SK-N-SH (cell line): ENCODE data around the gene IL11. TPM values are rescaled to one million over a fixed set of nuclear protein-coding genes. Genes with fewer than 3 reads are reported as not detected.

Experiments used
- CTCF ChIA-PET: fragments of 300-600, 350-600 bp; formaldehyde crosslinking; extraction: SDS; loops from one replicate; lab custom pipeline; 2021; lab: Yijun Ruan, JAX
- POLR2A ChIA-PET: fragments of 350-600 bp; sonication (Branson Sonifier 250); formaldehyde crosslinking; extraction: SDS; loops from one replicate; lab custom pipeline; 2020; ENCODE audit warnings: antibody characterized with exemption, inconsistent platforms; lab: Yijun Ruan, JAX
- DNase-seq: peaks from one replicate; pipeline ENCODE4 v3.0.0; 2012
- H2AFZ ChIP-seq: fragments of 200-600 bp; sonication (generic); 2 replicates; pipeline ENCODE4 v1.8.1; 2016; ENCODE audit warnings: antibody characterized with exemption, mild to moderate bottlenecking, low read depth
- H3F3A ChIP-seq: fragments of 200-600 bp; sonication (generic); replicated peaks from 2 replicates; pipeline ENCODE3; 2016; ENCODE audit warnings: antibody characterized with exemption, mild to moderate bottlenecking; ENCODE audit not compliant: insufficient read depth
- H3K27ac ChIP-seq, 2 experiments: fragments of 200-500 bp in 1 of 2; fragments of 200-600 bp in 1 of 2; sonication (Bioruptor generic) in 1 of 2; sonication (generic), shearing (Covaris generic) in 1 of 2; 2 replicates each; pipeline versions ENCODE4 v1.5.1 to v1.6.1; 2014 to 2016; ENCODE audit warnings: low read depth in 2 of 2, inconsistent platforms in 1 of 2, low read length in 1 of 2, mild to moderate bottlenecking in 1 of 2, mixed read lengths in 1 of 2
- H3K27me3 ChIP-seq: fragments of 200-600 bp; sonication (generic), shearing (Covaris generic); 2 replicates; pipeline ENCODE4 v1.6.1; 2016; ENCODE audit warnings: mixed run types; ENCODE audit not compliant: insufficient read depth
- H3K36me3 ChIP-seq, 2 experiments: fragments of 200-500 bp in 1 of 2; fragments of 200-600 bp in 1 of 2; sonication (Bioruptor generic) in 1 of 2; sonication (generic) in 1 of 2; replicated peaks in 1 of 2; 2 replicates each; pipeline versions ENCODE3 to v1.5.1; 2014 to 2016; ENCODE audit warnings: low read length in 1 of 2, mild to moderate bottlenecking in 1 of 2; ENCODE audit not compliant: insufficient read depth in 2 of 2, control insufficient read depth in 1 of 2
- H3K4me1 ChIP-seq, 2 experiments: fragments of 200-500 bp in 1 of 2; fragments of 200-600 bp in 1 of 2; sonication (Bioruptor generic) in 1 of 2; sonication (generic), shearing (Covaris generic) in 1 of 2; 2 replicates each; pipeline versions ENCODE4 v1.5.1 to v1.6.1; 2014 to 2016; ENCODE audit warnings: low read depth in 1 of 2, low read length in 1 of 2, mixed run types in 1 of 2; ENCODE audit not compliant: insufficient read depth in 2 of 2, control insufficient read depth in 1 of 2
- H3K4me2 ChIP-seq: fragments of 200-600 bp; sonication (generic), shearing (Covaris generic); 2 replicates; pipeline ENCODE4 v1.6.1; 2017; ENCODE audit warnings: mixed run types
- H3K4me3 ChIP-seq, 2 experiments: fragments of 200-500 bp in 1 of 2; fragments of 200-600 bp in 1 of 2; sonication (Bioruptor generic) in 1 of 2; sonication (generic), shearing (Covaris generic) in 1 of 2; 2 replicates each; pipeline versions ENCODE4 v1.5.1 to v1.8.1; 2014 to 2016; ENCODE audit warnings: low read depth in 2 of 2, inconsistent platforms in 1 of 2, low read length in 1 of 2, mild to moderate bottlenecking in 1 of 2, mixed read lengths in 1 of 2, moderate library complexity in 1 of 2
- H3K79me2 ChIP-seq: fragments of 200-600 bp; sonication (generic); 2 replicates; pipeline ENCODE4 v1.8.1; 2017; ENCODE audit warnings: mild to moderate bottlenecking; ENCODE audit not compliant: insufficient read depth
- H3K9ac ChIP-seq: fragments of 200-600 bp; sonication (generic); 2 replicates; pipeline ENCODE4 v1.6.1; 2017; ENCODE audit warnings: mixed run types
- H3K9me2 ChIP-seq: fragments of 200-600 bp; sonication (generic); 2 replicates; pipeline ENCODE4 v1.6.1; 2017; ENCODE audit warnings: mixed run types
- H3K9me3 ChIP-seq: fragments of 200-600 bp; sonication (generic); 2 replicates; pipeline ENCODE4 v1.6.1; 2017; ENCODE audit warnings: mixed run types, mild to moderate bottlenecking, moderate library complexity
- H4K20me1 ChIP-seq: fragments of 200-600 bp; sonication (generic); 2 replicates; pipeline ENCODE4 v1.6.1; 2017; ENCODE audit warnings: mild to moderate bottlenecking, mixed run types; ENCODE audit not compliant: insufficient read depth
- CHD2 ChIP-seq: fragments of 150-350 bp; IDR thresholded peaks from 2 replicates; pipeline ENCODE4 v1.6.1; 2018; ENCODE audit warnings: low read length; ENCODE audit not compliant: partially characterized antibody
- EZH2phosphoT487 ChIP-seq: fragments of 200-600 bp; sonication (generic); IDR thresholded peaks from 2 replicates; pipeline ENCODE4 v1.6.1; 2017; ENCODE audit warnings: low read depth, mixed run types, mild to moderate bottlenecking, antibody characterized with exemption, moderate library complexity, borderline replicate concordance
- FOSL2 ChIP-seq: IDR thresholded peaks from 2 replicates; pipeline ENCODE4 v1.4.0; 2012; ENCODE audit warnings: low read depth, mild to moderate bottlenecking, moderate library complexity, borderline replicate concordance
- FOXJ3 ChIP-seq: sonication (generic); formaldehyde crosslinking; IDR thresholded peaks from 2 replicates; pipeline ENCODE4 v1.5.1; 2020; ENCODE audit warnings: mild to moderate bottlenecking, missing genetic modification reagents
- MEF2A ChIP-seq: IDR thresholded peaks from 2 replicates; pipeline ENCODE4 v1.4.0; 2012; ENCODE audit warnings: low read depth, borderline replicate concordance
- MXI1 ChIP-seq: IDR thresholded peaks from 2 replicates; pipeline ENCODE4 v1.6.1; 2012; ENCODE audit warnings: mild to moderate bottlenecking, low read depth, low read length, improper control_type of control experiment
- NFIC ChIP-seq: IDR thresholded peaks from 2 replicates; pipeline ENCODE4 v1.4.0; 2012; ENCODE audit warnings: borderline replicate concordance
- NRF1 ChIP-seq: IDR thresholded peaks from 2 replicates; pipeline ENCODE4 v1.6.1; 2012; ENCODE audit warnings: low read depth, mild to moderate bottlenecking, low read length
- POLR2AphosphoS5 ChIP-seq: IDR thresholded peaks from 2 replicates; pipeline ENCODE4 v1.6.1; 2012; ENCODE audit warnings: low read depth, low read length
- RFX5 ChIP-seq: IDR thresholded peaks from 2 replicates; pipeline ENCODE4 v1.6.1; 2012; ENCODE audit warnings: mild to moderate bottlenecking, improper control_type of control experiment, low read length
- RXRA ChIP-seq: IDR thresholded peaks from 2 replicates; pipeline ENCODE4 v1.4.0; 2012; ENCODE audit warnings: low read depth, mild to moderate bottlenecking, borderline replicate concordance
- SIN3A ChIP-seq: IDR thresholded peaks from 2 replicates; pipeline ENCODE4 v1.6.1; 2012; ENCODE audit warnings: low read depth, mild to moderate bottlenecking, low read length, moderate library complexity, borderline replicate concordance
- SMC3 ChIP-seq: IDR thresholded peaks from 2 replicates; pipeline ENCODE4 v1.6.1; 2012; ENCODE audit warnings: low read depth, low read length, improper control_type of control experiment
- TEAD4 ChIP-seq: IDR thresholded peaks from 2 replicates; pipeline ENCODE4 v1.4.0; 2012; ENCODE audit warnings: mild to moderate bottlenecking, borderline replicate concordance; ENCODE audit not compliant: insufficient read depth
- YY1 ChIP-seq: IDR thresholded peaks from 2 replicates; pipeline ENCODE4 v1.4.0; 2012; ENCODE audit warnings: low read depth, mild to moderate bottlenecking
- WGBS: methylation state at CpG from one replicate; pipeline ENCODE4 v1.1.6; 2017; ENCODE audit warnings: low lambda C conversion rate; 5-methylcytosine and 5-hydroxymethylcytosine counted together
- polyA plus RNA-seq, 3 experiments: library from polyadenylated mRNA; depleted of rRNA; stranded (reverse); fragments of >200 nt; gene quantifications; 2 replicates each; pipeline ENCODE4 v1.2.3, GENCODE V29; 2012
- TF ChIP-seq, protein P1 (sequence below): IDR thresholded peaks from 2 replicates; pipeline ENCODE4; 2012
- TF ChIP-seq, protein P2 (sequence below): IDR thresholded peaks from 2 replicates; pipeline ENCODE4 v1.6.1; 2012; ENCODE audit warnings: mild to moderate bottlenecking, low read depth, low read length, moderate library complexity
- TF ChIP-seq, protein P3 (sequence below): IDR thresholded peaks from 2 replicates; pipeline ENCODE4 v1.4.0; 2012; ENCODE audit warnings: low read depth
- TF ChIP-seq, protein P4 (sequence below): fragments of 200-600 bp; sonication (generic); IDR thresholded peaks from 2 replicates; pipeline ENCODE4 v1.6.1; 2017; ENCODE audit warnings: antibody characterized with exemption, mild to moderate bottlenecking, moderate library complexity

The IL11 gene
- polyA plus RNA-seq, 1 of the 3 experiments (the other 2 are of a cell fraction): 13.2 TPM

DNA sequence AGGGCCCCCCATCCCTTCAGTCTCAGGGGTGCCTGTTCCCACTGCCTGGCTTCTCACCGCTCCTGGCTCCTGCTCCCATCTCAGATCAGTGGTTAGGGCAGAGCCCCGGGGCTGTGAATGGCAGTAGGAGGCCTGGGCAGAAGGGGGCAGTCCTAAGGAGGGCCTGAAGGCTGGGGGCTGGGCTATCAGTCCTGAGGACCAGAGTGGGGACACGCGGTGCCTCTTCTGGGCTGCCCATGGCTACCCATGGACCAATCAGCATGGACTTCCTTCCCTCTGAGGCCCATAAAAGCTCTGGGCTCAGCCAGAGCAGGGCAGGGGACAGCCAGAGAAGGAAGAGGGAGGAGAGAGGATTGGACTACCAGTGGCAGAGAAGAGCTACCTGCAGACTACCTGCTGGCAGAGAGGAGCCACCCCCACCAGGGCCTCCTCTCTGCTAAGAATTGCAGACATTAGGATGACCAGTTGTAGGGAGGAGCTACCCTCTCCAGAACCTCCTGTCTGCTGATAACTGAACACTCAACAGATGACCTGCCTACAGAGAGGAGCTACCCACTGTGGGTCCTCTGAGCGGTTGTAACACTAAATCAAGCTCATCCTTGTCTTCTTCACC, 49.5 kb upstream of the IL11 start (continued):
- TF ChIP-seq, protein P1, sequence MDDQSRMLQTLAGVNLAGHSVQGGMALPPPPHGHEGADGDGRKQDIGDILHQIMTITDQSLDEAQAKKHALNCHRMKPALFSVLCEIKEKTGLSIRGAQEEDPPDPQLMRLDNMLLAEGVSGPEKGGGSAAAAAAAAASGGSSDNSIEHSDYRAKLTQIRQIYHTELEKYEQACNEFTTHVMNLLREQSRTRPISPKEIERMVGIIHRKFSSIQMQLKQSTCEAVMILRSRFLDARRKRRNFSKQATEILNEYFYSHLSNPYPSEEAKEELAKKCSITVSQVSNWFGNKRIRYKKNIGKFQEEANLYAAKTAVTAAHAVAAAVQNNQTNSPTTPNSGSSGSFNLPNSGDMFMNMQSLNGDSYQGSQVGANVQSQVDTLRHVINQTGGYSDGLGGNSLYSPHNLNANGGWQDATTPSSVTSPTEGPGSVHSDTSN: no peak
- TF ChIP-seq MEF2A (no peak), SIN3A (no peak), TEAD4 (no peak), FOSL2 (no peak), POLR2AphosphoS5 (no peak), SMC3 (no peak), YY1 (no peak), NRF1 (no peak)
- TF ChIP-seq, all 33 proteins: peak for 0

DNA sequence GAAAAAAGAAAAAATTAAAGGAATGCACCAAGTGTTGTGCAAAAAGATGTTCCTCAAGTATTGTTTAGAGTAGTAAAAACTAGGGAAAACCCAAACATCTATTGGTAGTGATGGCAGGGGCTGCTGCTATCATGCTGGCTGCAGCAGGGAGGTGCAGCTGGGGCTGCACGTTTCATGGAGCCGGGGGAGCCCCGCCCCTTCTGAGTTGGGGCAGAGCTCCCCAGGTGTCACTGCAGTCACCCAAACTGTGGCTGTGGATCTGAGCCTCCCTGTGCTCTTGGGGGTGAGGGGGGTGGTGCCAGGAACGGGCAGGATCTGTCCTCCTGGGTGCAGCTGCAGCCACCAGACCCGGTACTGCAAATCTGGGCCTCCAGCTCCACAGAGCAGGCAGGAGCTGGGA, 48.8 kb upstream of the IL11 start:
- CTCF ChIA-PET: interaction anchor here (0.6 to 3.4 kb wide), 24 partner anchors 9 to 283 kb away, joined by 3 to 63 read pairs (median 8); partner anchors contain the start of gene DNAAF3
- H2AFZ ChIP-seq: no peak overlapping the region
- DNase-seq: no peak
- TF ChIP-seq MEF2A: no peak
- TF ChIP-seq NFIC: no peak
- no peak for TF ChIP-seq CHD2
- H3K36me3 ChIP-seq: no peaks in the 10 kb centered on the region
- no peak overlapping the region for H3K4me3 ChIP-seq
- no peaks in the 10 kb centered on the region for H4K20me1 ChIP-seq
- no peak overlapping the region for H3K9ac ChIP-seq
- peaks cover 5% of the 10 kb centered on the region for H3F3A ChIP-seq
- H3K4me2 ChIP-seq: no peak overlapping the region
- POLR2A ChIA-PET: interaction anchor here (1.1 to 1.3 kb wide), 2 partner anchors 11 to 12 kb away, joined by 7 to 9 read pairs; partner anchors contain the start of gene UBE2S
- no peaks in the 10 kb centered on the region for H3K4me1 ChIP-seq
- no peaks in the 10 kb centered on the region for H3K9me3 ChIP-seq
- H3K79me2 ChIP-seq: no peaks in the 10 kb centered on the region
- WGBS: 42% methylated on average over 2 of the region's 5 CpGs
- no peak overlapping the region for H3K27ac ChIP-seq
- no peaks in the 10 kb centered on the region for H3K9me2 ChIP-seq
- H3K27me3 ChIP-seq: no peaks in the 10 kb centered on the region

DNA sequence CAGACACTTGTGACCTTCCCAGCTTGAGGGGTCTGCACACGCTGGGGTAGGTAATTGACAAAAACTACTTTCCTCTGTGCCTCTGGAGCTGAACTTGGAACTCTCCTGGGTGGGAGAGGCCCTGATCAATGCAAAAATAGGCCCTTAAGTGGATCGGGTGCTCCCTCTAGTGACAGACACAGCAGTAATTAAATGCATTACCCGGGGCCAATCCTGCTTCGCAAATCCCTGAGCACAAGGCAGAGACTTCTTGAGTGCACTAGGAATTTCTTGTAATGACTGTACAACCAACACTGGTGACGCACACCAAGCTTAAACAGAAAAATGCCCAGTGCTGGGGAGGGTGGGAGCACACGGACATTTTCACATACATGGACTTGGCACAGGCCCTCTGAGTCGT, 47.9 kb upstream of the IL11 start:
- Histone ChIP-seq H3K79me2 (no peaks in the 10 kb centered on the region), H3K27ac (no peak overlapping the region), H3K9me3 (no peaks in the 10 kb centered on the region), H3K36me3 (no peaks in the 10 kb centered on the region), H3K27me3 (no peaks in the 10 kb centered on the region), H4K20me1 (no peaks in the 10 kb centered on the region), H2AFZ (no peak overlapping the region), H3K4me3 (no peak overlapping the region; a peak in 1 of 4 replicates), H3K9me2 (no peaks in the 10 kb centered on the region), H3K4me2 (no peak overlapping the region), H3K9ac (no peak overlapping the region), H3K4me1 (no peaks in the 10 kb centered on the region), H3F3A (peaks cover 5% of the 10 kb centered on the region)
- DNase-seq: peak; percentile 83
- POLR2A ChIA-PET: interaction anchor here (1.1 kb wide), 1 partner anchor 10 kb away, joined by 9 read pairs; the partner anchor contains the start of gene UBE2S
- CTCF ChIA-PET: interaction anchor here (0.6 to 3.4 kb wide), 49 partner anchors 9 to 764 kb away, joined by 3 to 63 read pairs (median 5); partner anchors contain the start of genes DNAAF3 and UBE2S
- WGBS: 17% methylated on average over 7 of the region's 7 CpGs
- TF ChIP-seq, protein P2, sequence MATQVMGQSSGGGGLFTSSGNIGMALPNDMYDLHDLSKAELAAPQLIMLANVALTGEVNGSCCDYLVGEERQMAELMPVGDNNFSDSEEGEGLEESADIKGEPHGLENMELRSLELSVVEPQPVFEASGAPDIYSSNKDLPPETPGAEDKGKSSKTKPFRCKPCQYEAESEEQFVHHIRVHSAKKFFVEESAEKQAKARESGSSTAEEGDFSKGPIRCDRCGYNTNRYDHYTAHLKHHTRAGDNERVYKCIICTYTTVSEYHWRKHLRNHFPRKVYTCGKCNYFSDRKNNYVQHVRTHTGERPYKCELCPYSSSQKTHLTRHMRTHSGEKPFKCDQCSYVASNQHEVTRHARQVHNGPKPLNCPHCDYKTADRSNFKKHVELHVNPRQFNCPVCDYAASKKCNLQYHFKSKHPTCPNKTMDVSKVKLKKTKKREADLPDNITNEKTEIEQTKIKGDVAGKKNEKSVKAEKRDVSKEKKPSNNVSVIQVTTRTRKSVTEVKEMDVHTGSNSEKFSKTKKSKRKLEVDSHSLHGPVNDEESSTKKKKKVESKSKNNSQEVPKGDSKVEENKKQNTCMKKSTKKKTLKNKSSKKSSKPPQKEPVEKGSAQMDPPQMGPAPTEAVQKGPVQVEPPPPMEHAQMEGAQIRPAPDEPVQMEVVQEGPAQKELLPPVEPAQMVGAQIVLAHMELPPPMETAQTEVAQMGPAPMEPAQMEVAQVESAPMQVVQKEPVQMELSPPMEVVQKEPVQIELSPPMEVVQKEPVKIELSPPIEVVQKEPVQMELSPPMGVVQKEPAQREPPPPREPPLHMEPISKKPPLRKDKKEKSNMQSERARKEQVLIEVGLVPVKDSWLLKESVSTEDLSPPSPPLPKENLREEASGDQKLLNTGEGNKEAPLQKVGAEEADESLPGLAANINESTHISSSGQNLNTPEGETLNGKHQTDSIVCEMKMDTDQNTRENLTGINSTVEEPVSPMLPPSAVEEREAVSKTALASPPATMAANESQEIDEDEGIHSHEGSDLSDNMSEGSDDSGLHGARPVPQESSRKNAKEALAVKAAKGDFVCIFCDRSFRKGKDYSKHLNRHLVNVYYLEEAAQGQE: no peak
- TF ChIP-seq, protein P3, sequence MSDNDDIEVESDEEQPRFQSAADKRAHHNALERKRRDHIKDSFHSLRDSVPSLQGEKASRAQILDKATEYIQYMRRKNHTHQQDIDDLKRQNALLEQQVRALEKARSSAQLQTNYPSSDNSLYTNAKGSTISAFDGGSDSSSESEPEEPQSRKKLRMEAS: peak; percentile 75; the same call in 1 of the 2 replicates
- no peak for TF ChIP-seq RFX5
- no peak for TF ChIP-seq FOXJ3
- no peak for TF ChIP-seq NFIC
- TF ChIP-seq RXRA: no peak
- TF ChIP-seq EZH2phosphoT487: no peak
- TF ChIP-seq POLR2AphosphoS5: no peak
- TF ChIP-seq, protein P4, sequence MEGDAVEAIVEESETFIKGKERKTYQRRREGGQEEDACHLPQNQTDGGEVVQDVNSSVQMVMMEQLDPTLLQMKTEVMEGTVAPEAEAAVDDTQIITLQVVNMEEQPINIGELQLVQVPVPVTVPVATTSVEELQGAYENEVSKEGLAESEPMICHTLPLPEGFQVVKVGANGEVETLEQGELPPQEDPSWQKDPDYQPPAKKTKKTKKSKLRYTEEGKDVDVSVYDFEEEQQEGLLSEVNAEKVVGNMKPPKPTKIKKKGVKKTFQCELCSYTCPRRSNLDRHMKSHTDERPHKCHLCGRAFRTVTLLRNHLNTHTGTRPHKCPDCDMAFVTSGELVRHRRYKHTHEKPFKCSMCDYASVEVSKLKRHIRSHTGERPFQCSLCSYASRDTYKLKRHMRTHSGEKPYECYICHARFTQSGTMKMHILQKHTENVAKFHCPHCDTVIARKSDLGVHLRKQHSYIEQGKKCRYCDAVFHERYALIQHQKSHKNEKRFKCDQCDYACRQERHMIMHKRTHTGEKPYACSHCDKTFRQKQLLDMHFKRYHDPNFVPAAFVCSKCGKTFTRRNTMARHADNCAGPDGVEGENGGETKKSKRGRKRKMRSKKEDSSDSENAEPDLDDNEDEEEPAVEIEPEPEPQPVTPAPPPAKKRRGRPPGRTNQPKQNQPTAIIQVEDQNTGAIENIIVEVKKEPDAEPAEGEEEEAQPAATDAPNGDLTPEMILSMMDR: peak; percentile 82
- TF ChIP-seq SMC3: peak; percentile 83
- TF ChIP-seq MXI1: no peak
- no peak for TF ChIP-seq MEF2A
